ENCODE measurements around the gene TPI1. TPM values are rescaled to one million over a fixed set of nuclear protein-coding genes. Genes with fewer than 3 reads are reported as not detected.
"Not testable (repeated sequence)": the region's sequence is repeated elsewhere in the genome, so short reads cannot be mapped to it uniquely, and the experiment has no call there.

TPI1 gene
- total RNA-seq, 1 experiment from 2014 or later: 1,045 TPM

- no peak for TF ChIP-seq EMX1 (CRISPR knock-in tag; IDR thresholded peaks at IDR 0.05)
- no peak for TF ChIP-seq CREM (CRISPR knock-in tag; IDR thresholded peaks at IDR 0.05)
Observed at GRCh38 chr12:6868211-6869048, 1.1 kb downstream of the TPI1 start (continued).

GRCh38 chr12:6869049-6870021 is 2.0 kb downstream of the TPI1 start:
- H3K9me3 Mint-ChIP-seq: no peaks in the 10 kb centered on the region
- peaks cover 50% of the 10 kb centered on the region for H3K36me3 Mint-ChIP-seq
- POLR2A ChIA-PET: interaction anchor here (0.6 to 4.3 kb wide), 13 partner anchors 17 to 533 kb away, joined by 3 to 33 read pairs (median 7); partner anchors contain the start of genes ATN1, C12orf57, CDCA3 and LRRC23
- CTCF ChIA-PET: interaction anchor here (1.0 to 8.5 kb wide), 39 partner anchors 8 to 332 kb away, joined by 3 to 181 read pairs (median 5); partner anchors contain the start of genes ATN1, C12orf57, CDCA3 and COPS7A
- DNase-seq (ENCODE audit: low spot score): peak; percentile 94
- H3K27me3 Mint-ChIP-seq (ENCODE audit: low read depth): no peaks in the 10 kb centered on the region
- peak overlapping the region; percentile 88 for H3K27ac Mint-ChIP-seq
- ATAC-seq: peak; percentile 0
- H3K4me3 Mint-ChIP-seq: peak overlapping the region; percentile 89
- TF ChIP-seq PRRX2 (CRISPR knock-in tag; IDR thresholded peaks at IDR 0.05) (0 out of 2 replicates have a peak, but pooled peaks have one; percentile 11), FOXP4 (CRISPR knock-in tag; IDR thresholded peaks at IDR 0.05) (no peak), NFE2L1 (CRISPR knock-in tag; IDR thresholded peaks at IDR 0.05) (no peak), SOX15 (CRISPR knock-in tag; IDR thresholded peaks at IDR 0.05) (no peak), GRHL2 (CRISPR knock-in tag; IDR thresholded peaks at IDR 0.05; ENCODE audit: insufficient replicate concordance, severe bottlenecking) (no peak), ETV6 (CRISPR knock-in tag; IDR thresholded peaks at IDR 0.05) (0 out of 2 replicates have a peak, but pooled peaks have one; percentile 41), ZNF425 (CRISPR knock-in tag; conservative IDR thresholded peaks at IDR 0.05) (no peak), IRF1 (CRISPR knock-in tag; IDR thresholded peaks at IDR 0.05) (no peak), ZNF423 (CRISPR knock-in tag; IDR thresholded peaks at IDR 0.05) (no peak), ATF6 (CRISPR knock-in tag; IDR thresholded peaks at IDR 0.05) (no peak), EMX1 (CRISPR knock-in tag; IDR thresholded peaks at IDR 0.05) (peak; percentile 39; the same call in 1 of the 2 replicates), ERG (CRISPR knock-in tag; IDR thresholded peaks at IDR 0.05) (no peak), SMAD3 (CRISPR knock-in tag; IDR thresholded peaks at IDR 0.05; ENCODE audit: borderline replicate concordance) (peak; percentile 59; the same call in 1 of the 2 replicates), CTCF (IDR thresholded peaks at IDR 0.05) (peak; percentile 91), NR1H2 (CRISPR knock-in tag; IDR thresholded peaks at IDR 0.05) (no peak), NFYB (CRISPR knock-in tag; conservative IDR thresholded peaks at IDR 0.05; ENCODE audit: low read depth) (no peak)
- H3K4me1 Mint-ChIP-seq: peaks cover 60% of the 10 kb centered on the region

GRCh38 chr12:6870304-6870703 is 3.0 kb downstream of the TPI1 start:
- ChIA-PET CTCF (interaction anchor here (1.1 to 8.5 kb wide), 8 partner anchors 17 to 69 kb away, joined by 3 to 181 read pairs (median 27); partner anchors contain the start of genes CDCA3, ENO2, GPR162 and LRRC23), POLR2A (interaction anchor here (2.7 to 3.3 kb wide), 2 partner anchors 55 to 73 kb away, joined by 15 to 33 read pairs; partner anchors contain the start of genes C12orf57 and RNU7-1)
- Mint-ChIP-seq H3K4me3 (peak overlapping the region; percentile 89), H3K27ac (peak overlapping the region; percentile 96), H3K36me3 (peaks cover 43% of the 10 kb centered on the region), H3K4me1 (peaks cover 62% of the 10 kb centered on the region)
- H3K27me3 Mint-ChIP-seq (ENCODE audit: low read depth); DNase-seq (ENCODE audit: low spot score); H3K9me3 Mint-ChIP-seq; ATAC-seq: not testable (repeated sequence)

Data from WTC11 (cell line).